SK-N-SH (cell line): Measurements from ENCODE around the gene MAS1L. TPM values are rescaled to one million over a fixed set of nuclear protein-coding genes. Genes with fewer than 3 reads are reported as not detected.

Experiments used
- CTCF ChIA-PET: fragments of 300-600, 350-600 bp; formaldehyde crosslinking; extraction: SDS; loops from one replicate; lab custom pipeline; 2021; lab: Yijun Ruan, JAX
- POLR2A ChIA-PET: fragments of 350-600 bp; sonication (Branson Sonifier 250); formaldehyde crosslinking; extraction: SDS; loops from one replicate; lab custom pipeline; 2020; ENCODE audit warnings: antibody characterized with exemption, inconsistent platforms; lab: Yijun Ruan, JAX
- DNase-seq: peaks from one replicate; pipeline ENCODE4 v3.0.0; 2012
- H2AFZ ChIP-seq: fragments of 200-600 bp; sonication (generic); 2 replicates; pipeline ENCODE4 v1.8.1; 2016; ENCODE audit warnings: antibody characterized with exemption, mild to moderate bottlenecking, low read depth
- H3F3A ChIP-seq: fragments of 200-600 bp; sonication (generic); replicated peaks from 2 replicates; pipeline ENCODE3; 2016; ENCODE audit warnings: antibody characterized with exemption, mild to moderate bottlenecking; ENCODE audit not compliant: insufficient read depth
- H3K27ac ChIP-seq, 2 experiments: fragments of 200-500 bp in 1 of 2; fragments of 200-600 bp in 1 of 2; sonication (Bioruptor generic) in 1 of 2; sonication (generic), shearing (Covaris generic) in 1 of 2; 2 replicates each; pipeline versions ENCODE4 v1.5.1 to v1.6.1; 2014 to 2016; ENCODE audit warnings: low read depth in 2 of 2, inconsistent platforms in 1 of 2, low read length in 1 of 2, mild to moderate bottlenecking in 1 of 2, mixed read lengths in 1 of 2
- H3K27me3 ChIP-seq: fragments of 200-600 bp; sonication (generic), shearing (Covaris generic); 2 replicates; pipeline ENCODE4 v1.6.1; 2016; ENCODE audit warnings: mixed run types; ENCODE audit not compliant: insufficient read depth
- H3K36me3 ChIP-seq, 2 experiments: fragments of 200-500 bp in 1 of 2; fragments of 200-600 bp in 1 of 2; sonication (Bioruptor generic) in 1 of 2; sonication (generic) in 1 of 2; replicated peaks in 1 of 2; 2 replicates each; pipeline versions ENCODE3 to v1.5.1; 2014 to 2016; ENCODE audit warnings: low read length in 1 of 2, mild to moderate bottlenecking in 1 of 2; ENCODE audit not compliant: insufficient read depth in 2 of 2, control insufficient read depth in 1 of 2
- H3K4me1 ChIP-seq, 2 experiments: fragments of 200-500 bp in 1 of 2; fragments of 200-600 bp in 1 of 2; sonication (Bioruptor generic) in 1 of 2; sonication (generic), shearing (Covaris generic) in 1 of 2; 2 replicates each; pipeline versions ENCODE4 v1.5.1 to v1.6.1; 2014 to 2016; ENCODE audit warnings: low read depth in 1 of 2, low read length in 1 of 2, mixed run types in 1 of 2; ENCODE audit not compliant: insufficient read depth in 2 of 2, control insufficient read depth in 1 of 2
- H3K4me2 ChIP-seq: fragments of 200-600 bp; sonication (generic), shearing (Covaris generic); 2 replicates; pipeline ENCODE4 v1.6.1; 2017; ENCODE audit warnings: mixed run types
- H3K4me3 ChIP-seq, 2 experiments: fragments of 200-500 bp in 1 of 2; fragments of 200-600 bp in 1 of 2; sonication (Bioruptor generic) in 1 of 2; sonication (generic), shearing (Covaris generic) in 1 of 2; 2 replicates each; pipeline versions ENCODE4 v1.5.1 to v1.8.1; 2014 to 2016; ENCODE audit warnings: low read depth in 2 of 2, inconsistent platforms in 1 of 2, low read length in 1 of 2, mild to moderate bottlenecking in 1 of 2, mixed read lengths in 1 of 2, moderate library complexity in 1 of 2
- H3K79me2 ChIP-seq: fragments of 200-600 bp; sonication (generic); 2 replicates; pipeline ENCODE4 v1.8.1; 2017; ENCODE audit warnings: mild to moderate bottlenecking; ENCODE audit not compliant: insufficient read depth
- H3K9ac ChIP-seq: fragments of 200-600 bp; sonication (generic); 2 replicates; pipeline ENCODE4 v1.6.1; 2017; ENCODE audit warnings: mixed run types
- H3K9me2 ChIP-seq: fragments of 200-600 bp; sonication (generic); 2 replicates; pipeline ENCODE4 v1.6.1; 2017; ENCODE audit warnings: mixed run types
- H3K9me3 ChIP-seq: fragments of 200-600 bp; sonication (generic); 2 replicates; pipeline ENCODE4 v1.6.1; 2017; ENCODE audit warnings: mixed run types, mild to moderate bottlenecking, moderate library complexity
- H4K20me1 ChIP-seq: fragments of 200-600 bp; sonication (generic); 2 replicates; pipeline ENCODE4 v1.6.1; 2017; ENCODE audit warnings: mild to moderate bottlenecking, mixed run types; ENCODE audit not compliant: insufficient read depth
- CHD2 ChIP-seq: fragments of 150-350 bp; IDR thresholded peaks from 2 replicates; pipeline ENCODE4 v1.6.1; 2018; ENCODE audit warnings: low read length; ENCODE audit not compliant: partially characterized antibody
- ELF1 ChIP-seq: IDR thresholded peaks from 2 replicates; pipeline ENCODE4 v1.4.0; 2012
- EP300 ChIP-seq, 2 experiments: IDR thresholded peaks; 2 replicates each; pipeline versions ENCODE4 v1.4.0 to v1.6.1; 2012; ENCODE audit warnings: borderline replicate concordance in 1 of 2, low read depth in 1 of 2, low read length in 1 of 2
- EZH2phosphoT487 ChIP-seq: fragments of 200-600 bp; sonication (generic); IDR thresholded peaks from 2 replicates; pipeline ENCODE4 v1.6.1; 2017; ENCODE audit warnings: low read depth, mixed run types, mild to moderate bottlenecking, antibody characterized with exemption, moderate library complexity, borderline replicate concordance
- FOXJ3 ChIP-seq: sonication (generic); formaldehyde crosslinking; IDR thresholded peaks from 2 replicates; pipeline ENCODE4 v1.5.1; 2020; ENCODE audit warnings: mild to moderate bottlenecking, missing genetic modification reagents
- FOXM1 ChIP-seq: IDR thresholded peaks from 2 replicates; pipeline ENCODE4 v1.4.0; 2012; ENCODE audit warnings: low read depth, mild to moderate bottlenecking
- GABPA ChIP-seq: IDR thresholded peaks from 2 replicates; pipeline ENCODE4 v1.4.0; 2012; ENCODE audit warnings: low read depth, mild to moderate bottlenecking
- GATA2 ChIP-seq: sonication (generic); formaldehyde crosslinking; IDR thresholded peaks from 2 replicates; pipeline ENCODE4 v1.5.0; 2020; ENCODE audit warnings: mild to moderate bottlenecking, missing genetic modification reagents
- JUND ChIP-seq: IDR thresholded peaks from 2 replicates; pipeline ENCODE4 v1.4.0; 2012
- MEF2A ChIP-seq: IDR thresholded peaks from 2 replicates; pipeline ENCODE4 v1.4.0; 2012; ENCODE audit warnings: low read depth, borderline replicate concordance
- MXI1 ChIP-seq: IDR thresholded peaks from 2 replicates; pipeline ENCODE4 v1.6.1; 2012; ENCODE audit warnings: mild to moderate bottlenecking, low read depth, low read length, improper control_type of control experiment
- NFIC ChIP-seq: IDR thresholded peaks from 2 replicates; pipeline ENCODE4 v1.4.0; 2012; ENCODE audit warnings: borderline replicate concordance
- NRF1 ChIP-seq: IDR thresholded peaks from 2 replicates; pipeline ENCODE4 v1.6.1; 2012; ENCODE audit warnings: low read depth, mild to moderate bottlenecking, low read length
- POLR2AphosphoS5 ChIP-seq: IDR thresholded peaks from 2 replicates; pipeline ENCODE4 v1.6.1; 2012; ENCODE audit warnings: low read depth, low read length
- RAD21 ChIP-seq: IDR thresholded peaks from 2 replicates; pipeline ENCODE4 v1.6.1; 2012; ENCODE audit warnings: mild to moderate bottlenecking, low read length
- RCOR1 ChIP-seq: fragments of 150-350 bp; IDR thresholded peaks from 2 replicates; pipeline ENCODE4 v1.6.1; 2017; ENCODE audit warnings: antibody characterized with exemption, low read length
- SIN3A ChIP-seq: IDR thresholded peaks from 2 replicates; pipeline ENCODE4 v1.6.1; 2012; ENCODE audit warnings: low read depth, mild to moderate bottlenecking, low read length, moderate library complexity, borderline replicate concordance
- TEAD4 ChIP-seq: IDR thresholded peaks from 2 replicates; pipeline ENCODE4 v1.4.0; 2012; ENCODE audit warnings: mild to moderate bottlenecking, borderline replicate concordance; ENCODE audit not compliant: insufficient read depth
- WGBS: methylation state at CpG from one replicate; pipeline ENCODE4 v1.1.6; 2017; ENCODE audit warnings: low lambda C conversion rate; 5-methylcytosine and 5-hydroxymethylcytosine counted together
- polyA plus RNA-seq, 3 experiments: library from polyadenylated mRNA; depleted of rRNA; stranded (reverse); fragments of >200 nt; gene quantifications; 2 replicates each; pipeline ENCODE4 v1.2.3, GENCODE V29; 2012
- TF ChIP-seq, protein P1 (sequence below): IDR thresholded peaks from 2 replicates; pipeline ENCODE4 v1.4.0; 2012; ENCODE audit warnings: low read depth, borderline replicate concordance
- TF ChIP-seq, protein P2 (sequence below): IDR thresholded peaks from 2 replicates; pipeline ENCODE4 v1.4.0; 2012; ENCODE audit warnings: low read depth, borderline replicate concordance
- TF ChIP-seq, protein P3 (sequence below): IDR thresholded peaks from 2 replicates; pipeline ENCODE4; 2012
- TF ChIP-seq, protein P4 (sequence below): fragments of 150-350 bp; IDR thresholded peaks from 2 replicates; pipeline ENCODE4 v1.6.1; 2016; ENCODE audit warnings: mild to moderate bottlenecking, low read depth, low read length

Gene MAS1L
- polyA plus RNA-seq, 1 of the 3 experiments (the other 2 are of a cell fraction), result not detected

DNA sequence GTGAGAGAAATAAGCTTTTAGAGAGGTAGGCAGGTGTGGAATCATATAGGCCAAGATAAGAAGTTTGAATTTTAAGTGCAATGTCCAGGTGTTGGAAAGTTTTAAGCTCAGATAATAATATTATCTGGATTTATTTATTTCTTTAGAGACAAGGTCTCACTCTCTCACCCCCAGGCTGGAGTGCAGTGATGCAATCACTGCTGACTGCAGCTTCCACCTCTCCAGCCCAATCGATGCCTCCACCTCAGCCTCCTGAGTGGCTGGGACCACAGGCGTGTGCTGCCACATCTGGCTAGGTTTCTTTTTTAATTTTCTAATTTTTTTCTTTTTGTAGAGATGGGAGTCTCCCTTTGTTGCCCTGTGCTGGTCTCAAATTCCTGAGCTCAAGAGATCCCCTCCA is 5.5 kb upstream of the MAS1L start:
- Histone ChIP-seq H3K4me1 (no peaks in the 10 kb centered on the region), H3K36me3 (no peaks in the 10 kb centered on the region), H4K20me1 (no peaks in the 10 kb centered on the region), H3K9ac (no peak overlapping the region), H3F3A (no peaks in the 10 kb centered on the region), H3K4me3 (no peak overlapping the region), H3K27me3 (peaks cover 18% of the 10 kb centered on the region; the same call in 1 of the 2 replicates), H3K4me2 (no peak overlapping the region), H3K27ac (no peak overlapping the region), H3K9me2 (no peaks in the 10 kb centered on the region), H2AFZ (no peak overlapping the region), H3K9me3 (no peaks in the 10 kb centered on the region), H3K79me2 (no peaks in the 10 kb centered on the region)
- no peak for TF ChIP-seq NFIC
- TF ChIP-seq JUND, result no peak
- TF ChIP-seq MEF2A, result no peak
- TF ChIP-seq CHD2, result no peak
- TF ChIP-seq, protein P1, sequence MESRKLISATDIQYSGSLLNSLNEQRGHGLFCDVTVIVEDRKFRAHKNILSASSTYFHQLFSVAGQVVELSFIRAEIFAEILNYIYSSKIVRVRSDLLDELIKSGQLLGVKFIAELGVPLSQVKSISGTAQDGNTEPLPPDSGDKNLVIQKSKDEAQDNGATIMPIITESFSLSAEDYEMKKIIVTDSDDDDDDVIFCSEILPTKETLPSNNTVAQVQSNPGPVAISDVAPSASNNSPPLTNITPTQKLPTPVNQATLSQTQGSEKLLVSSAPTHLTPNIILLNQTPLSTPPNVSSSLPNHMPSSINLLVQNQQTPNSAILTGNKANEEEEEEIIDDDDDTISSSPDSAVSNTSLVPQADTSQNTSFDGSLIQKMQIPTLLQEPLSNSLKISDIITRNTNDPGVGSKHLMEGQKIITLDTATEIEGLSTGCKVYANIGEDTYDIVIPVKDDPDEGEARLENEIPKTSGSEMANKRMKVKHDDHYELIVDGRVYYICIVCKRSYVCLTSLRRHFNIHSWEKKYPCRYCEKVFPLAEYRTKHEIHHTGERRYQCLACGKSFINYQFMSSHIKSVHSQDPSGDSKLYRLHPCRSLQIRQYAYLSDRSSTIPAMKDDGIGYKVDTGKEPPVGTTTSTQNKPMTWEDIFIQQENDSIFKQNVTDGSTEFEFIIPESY, result no peak
- TF ChIP-seq, protein P2, sequence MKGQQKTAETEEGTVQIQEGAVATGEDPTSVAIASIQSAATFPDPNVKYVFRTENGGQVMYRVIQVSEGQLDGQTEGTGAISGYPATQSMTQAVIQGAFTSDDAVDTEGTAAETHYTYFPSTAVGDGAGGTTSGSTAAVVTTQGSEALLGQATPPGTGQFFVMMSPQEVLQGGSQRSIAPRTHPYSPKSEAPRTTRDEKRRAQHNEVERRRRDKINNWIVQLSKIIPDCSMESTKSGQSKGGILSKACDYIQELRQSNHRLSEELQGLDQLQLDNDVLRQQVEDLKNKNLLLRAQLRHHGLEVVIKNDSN, result no peak
- no peak for TF ChIP-seq MXI1
- TF ChIP-seq FOXJ3 (CRISPR knock-in tag), result no peak
- no peak for TF ChIP-seq FOXM1
- no peak for TF ChIP-seq POLR2AphosphoS5
- TF ChIP-seq, protein P3, sequence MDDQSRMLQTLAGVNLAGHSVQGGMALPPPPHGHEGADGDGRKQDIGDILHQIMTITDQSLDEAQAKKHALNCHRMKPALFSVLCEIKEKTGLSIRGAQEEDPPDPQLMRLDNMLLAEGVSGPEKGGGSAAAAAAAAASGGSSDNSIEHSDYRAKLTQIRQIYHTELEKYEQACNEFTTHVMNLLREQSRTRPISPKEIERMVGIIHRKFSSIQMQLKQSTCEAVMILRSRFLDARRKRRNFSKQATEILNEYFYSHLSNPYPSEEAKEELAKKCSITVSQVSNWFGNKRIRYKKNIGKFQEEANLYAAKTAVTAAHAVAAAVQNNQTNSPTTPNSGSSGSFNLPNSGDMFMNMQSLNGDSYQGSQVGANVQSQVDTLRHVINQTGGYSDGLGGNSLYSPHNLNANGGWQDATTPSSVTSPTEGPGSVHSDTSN, result no peak
- TF ChIP-seq EZH2phosphoT487, result no peak
- ChIA-PET POLR2A (no interaction called here), CTCF (interaction anchor here (0.8 kb wide), 1 partner anchor 91 kb away, joined by 3 read pairs; no protein-coding TSS in a partner anchor)
- 4% methylated on average over 2 of the region's 2 CpGs for WGBS
- DNase-seq, result no peak

DNA sequence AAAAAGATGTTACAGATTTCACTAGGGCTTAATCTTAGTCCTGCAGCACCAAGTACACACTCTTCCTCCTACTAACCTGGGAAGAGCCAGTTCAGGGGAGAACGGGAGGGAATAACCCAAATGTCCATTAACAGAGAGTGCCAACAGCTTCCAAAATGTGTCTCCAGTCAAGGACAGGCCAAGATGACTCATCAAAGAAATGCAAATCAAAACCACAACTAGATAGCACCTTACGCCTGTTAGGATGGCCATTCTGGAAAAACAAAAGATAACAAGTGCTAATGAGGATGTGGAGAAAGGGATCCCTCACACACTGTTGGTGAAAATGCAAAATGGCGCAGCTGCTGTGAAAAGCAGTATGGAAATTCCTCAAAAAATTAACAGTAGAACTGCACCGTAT is 3.8 kb upstream of the MAS1L start:
- no peak overlapping the region for H3K27ac ChIP-seq
- H4K20me1 ChIP-seq, result no peaks in the 10 kb centered on the region
- H3K9me3 ChIP-seq, result no peaks in the 10 kb centered on the region
- H3K4me2 ChIP-seq, result no peak overlapping the region
- no peaks in the 10 kb centered on the region for H3K79me2 ChIP-seq
- H3K9ac ChIP-seq, result no peak overlapping the region
- no peaks in the 10 kb centered on the region for H3K36me3 ChIP-seq
- H3K4me1 ChIP-seq, result no peaks in the 10 kb centered on the region
- no peak for DNase-seq
- H2AFZ ChIP-seq, result no peak overlapping the region
- CTCF ChIA-PET, result no interaction called here
- H3F3A ChIP-seq, result no peaks in the 10 kb centered on the region
- POLR2A ChIA-PET, result no interaction called here
- H3K4me3 ChIP-seq, result no peak overlapping the region
- 4% methylated on average over 4 of the region's 4 CpGs for WGBS
- peaks cover 12% of the 10 kb centered on the region; the same call in 1 of the 2 replicates for H3K27me3 ChIP-seq
- no peaks in the 10 kb centered on the region for H3K9me2 ChIP-seq
- TF ChIP-seq GATA2 (CRISPR knock-in tag), result no peak
- no peak for TF ChIP-seq CHD2
- TF ChIP-seq RAD21, result no peak
- TF ChIP-seq, protein P4, sequence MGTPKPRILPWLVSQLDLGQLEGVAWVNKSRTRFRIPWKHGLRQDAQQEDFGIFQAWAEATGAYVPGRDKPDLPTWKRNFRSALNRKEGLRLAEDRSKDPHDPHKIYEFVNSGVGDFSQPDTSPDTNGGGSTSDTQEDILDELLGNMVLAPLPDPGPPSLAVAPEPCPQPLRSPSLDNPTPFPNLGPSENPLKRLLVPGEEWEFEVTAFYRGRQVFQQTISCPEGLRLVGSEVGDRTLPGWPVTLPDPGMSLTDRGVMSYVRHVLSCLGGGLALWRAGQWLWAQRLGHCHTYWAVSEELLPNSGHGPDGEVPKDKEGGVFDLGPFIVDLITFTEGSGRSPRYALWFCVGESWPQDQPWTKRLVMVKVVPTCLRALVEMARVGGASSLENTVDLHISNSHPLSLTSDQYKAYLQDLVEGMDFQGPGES, result no peak
- no peak for TF ChIP-seq EP300 (IDR thresholded peaks at IDR 0.05; ENCODE audit: borderline replicate concordance in 1 of 2, low read depth in 1 of 2, low read length in 1 of 2)
- TF ChIP-seq NFIC, result no peak
- TF ChIP-seq GABPA, result no peak
- TF ChIP-seq SIN3A, result no peak
- TF ChIP-seq JUND, result no peak
- TF ChIP-seq RCOR1, result no peak
- no peak for TF ChIP-seq POLR2AphosphoS5
- TF ChIP-seq ELF1, result no peak
- no peak for TF ChIP-seq TEAD4
- TF ChIP-seq, protein P1, result no peak
- no peak for TF ChIP-seq NRF1
